ENCODE results near the gene EPGN.
"Not testable (repeated sequence)": the region's sequence is repeated elsewhere in the genome, so short reads cannot be mapped to it uniquely, and the experiment has no call there.

Gene EPGN

GRCh38 chr4:74338792-74339333 lies 30.6 kb downstream of the EPGN start:
- no peak for DNase-seq (ENCODE audit: low read depth, low spot score)

- DNase-seq (ENCODE audit: low read depth, low spot score), result no peak
Measured at GRCh38 chr4:74339501-74339900, 31.2 kb downstream of the EPGN start.

- not testable (repeated sequence) for DNase-seq (ENCODE audit: low read depth, low spot score)
Measured at GRCh38 chr4:74340421-74340820, 32.2 kb downstream of the EPGN start.

GRCh38 chr4:74344031-74344430 lies 35.8 kb downstream of the EPGN start:
- DNase-seq (ENCODE audit: low read depth, low spot score), result no peak

GRCh38 chr4:74353858-74354257 lies 45.6 kb downstream of the EPGN start:
- no peak for DNase-seq (ENCODE audit: low read depth, low spot score)

GRCh38 chr4:74357965-74358364 lies 49.7 kb downstream of the EPGN start:
- no peak for DNase-seq (ENCODE audit: low read depth, low spot score)

GRCh38 chr4:74361671-74362070 lies 53.4 kb downstream of the EPGN start:
- no peak for DNase-seq (ENCODE audit: low read depth, low spot score)

- DNase-seq (ENCODE audit: low read depth, low spot score), result no peak
Measured at GRCh38 chr4:74362347-74362746, 54.1 kb downstream of the EPGN start.

GRCh38 chr4:74364256-74364651 lies 56.0 kb downstream of the EPGN start:
- DNase-seq (ENCODE audit: low read depth, low spot score), result no peak

GRCh38 chr4:74364652-74365491 lies 56.6 kb downstream of the EPGN start, which contains the start of gene EREG:
TSS of gene EREG (plus strand) at chr4:74365145. CDS start at chr4:74365309, 164 bp downstream.
- peak; percentile 51 for DNase-seq (ENCODE audit: low read depth, low spot score)

GRCh38 chr4:74365761-74366160 lies 57.5 kb downstream of the EPGN start:
- DNase-seq (ENCODE audit: low read depth, low spot score), result peak; percentile 51

Data from astrocyte of the hippocampus (primary cell).